ENCODE data around the gene NPHP4. TPM values are rescaled to one million over a fixed set of nuclear protein-coding genes. Genes with fewer than 3 reads are reported as not detected.

The NPHP4 gene
- total RNA-seq, 1 experiment from 2014 or later = 20.0 TPM

DNA sequence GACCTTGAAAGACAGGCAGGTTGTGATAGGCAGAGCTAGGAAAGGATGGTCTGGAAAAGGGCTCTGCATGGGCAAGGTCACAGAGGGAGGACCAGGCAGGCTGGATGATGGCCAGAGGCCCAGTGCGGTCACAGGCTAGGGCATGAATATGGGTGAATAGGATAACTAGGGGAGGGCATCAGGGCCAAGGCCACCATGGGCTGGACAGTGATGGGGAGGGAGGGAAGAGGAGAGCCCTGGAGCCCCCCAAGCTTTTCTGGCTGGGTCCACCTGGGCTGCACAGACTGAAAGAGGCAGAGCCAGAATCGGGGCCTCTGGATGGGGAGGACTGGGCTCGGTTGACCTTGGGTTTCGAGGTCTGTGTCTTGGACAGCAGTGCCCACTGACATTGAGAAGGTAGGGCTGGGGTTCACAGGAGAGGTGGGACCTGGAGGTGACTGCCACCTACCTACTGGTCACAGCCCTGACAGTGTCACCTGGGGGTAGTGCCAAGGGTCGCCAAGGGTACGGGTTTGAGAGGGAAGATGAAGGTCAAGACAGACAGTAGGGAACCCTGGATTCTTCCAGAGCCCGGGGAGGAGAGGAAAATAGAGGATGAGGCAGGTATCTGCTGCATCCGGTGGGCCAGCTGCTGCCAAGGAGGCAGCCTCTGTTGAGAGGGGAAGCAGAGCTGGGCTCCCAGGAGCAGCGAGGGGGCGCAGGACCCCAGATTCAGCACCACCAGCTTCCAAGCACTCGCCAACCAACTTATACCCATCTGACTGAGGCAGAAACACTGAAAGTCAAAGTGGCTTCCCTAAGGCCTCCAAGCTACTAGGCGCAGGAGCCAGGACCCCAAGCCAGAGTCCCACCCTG lies 6.1 kb upstream of the NPHP4 start:
- ChIA-PET RAD21 (ENCODE audit: low non-redundant PET in 1 of 2, low total read pairs in 2 of 2, uncharacterized antibody in 2 of 2, unreplicated experiment in 2 of 2) (no interaction called here), POLR2A (no interaction called here), CTCF (no interaction called here)
- intact Hi-C loops (cut with micrococcal nuclease) = no loop called here
- BruUV-seq (replicated peaks) = no TSS peak
- ATAC-seq (no peak), DNase-seq (ENCODE audit: low read depth, low spot score) (no peak)
- H3K27ac ChIP-seq (ENCODE audit: low read depth, low read length) = no peak overlapping the region
- TF ChIP-seq EZH2 (IDR thresholded peaks at IDR 0.05) (no peak), EZH2phosphoT487 (IDR thresholded peaks at IDR 0.05; ENCODE audit: borderline replicate concordance) (no peak), FOSL1 (IDR thresholded peaks at IDR 0.05; ENCODE audit: low read depth) (no peak), ZNF274 (IDR thresholded peaks at IDR 0.05; ENCODE audit: low read depth, low read length) (no peak), RAD21 (IDR thresholded peaks at IDR 0.05; ENCODE audit: low read depth) (no peak), ELF1 (IDR thresholded peaks at IDR 0.05; ENCODE audit: borderline replicate concordance, low read depth) (no peak), CBX3 (IDR thresholded peaks at IDR 0.05; ENCODE audit: low read depth) (no peak), ZFX (IDR thresholded peaks at IDR 0.05) (no peak), ZBTB33 (IDR thresholded peaks at IDR 0.05; ENCODE audit: extremely low read depth, insufficient replicate concordance, low read length) (no peak), TCF7L2 (IDR thresholded peaks at IDR 0.05; ENCODE audit: borderline replicate concordance, extremely low read depth, insufficient read depth, insufficient read length) (no peak), MAX (IDR thresholded peaks at IDR 0.05) (no peak), CEBPB (IDR thresholded peaks at IDR 0.05; ENCODE audit: low read depth) (no peak), SRF (IDR thresholded peaks at IDR 0.05; ENCODE audit: low read depth) (no peak), JUND (IDR thresholded peaks at IDR 0.05) (no peak), YY1 (IDR thresholded peaks at IDR 0.05; ENCODE audit: extremely low read depth, insufficient replicate concordance, low read depth, low read length) (no peak), EGR1 (IDR thresholded peaks at IDR 0.05; ENCODE audit: low read depth) (no peak)
- TF ChIP-seq, protein P1, sequence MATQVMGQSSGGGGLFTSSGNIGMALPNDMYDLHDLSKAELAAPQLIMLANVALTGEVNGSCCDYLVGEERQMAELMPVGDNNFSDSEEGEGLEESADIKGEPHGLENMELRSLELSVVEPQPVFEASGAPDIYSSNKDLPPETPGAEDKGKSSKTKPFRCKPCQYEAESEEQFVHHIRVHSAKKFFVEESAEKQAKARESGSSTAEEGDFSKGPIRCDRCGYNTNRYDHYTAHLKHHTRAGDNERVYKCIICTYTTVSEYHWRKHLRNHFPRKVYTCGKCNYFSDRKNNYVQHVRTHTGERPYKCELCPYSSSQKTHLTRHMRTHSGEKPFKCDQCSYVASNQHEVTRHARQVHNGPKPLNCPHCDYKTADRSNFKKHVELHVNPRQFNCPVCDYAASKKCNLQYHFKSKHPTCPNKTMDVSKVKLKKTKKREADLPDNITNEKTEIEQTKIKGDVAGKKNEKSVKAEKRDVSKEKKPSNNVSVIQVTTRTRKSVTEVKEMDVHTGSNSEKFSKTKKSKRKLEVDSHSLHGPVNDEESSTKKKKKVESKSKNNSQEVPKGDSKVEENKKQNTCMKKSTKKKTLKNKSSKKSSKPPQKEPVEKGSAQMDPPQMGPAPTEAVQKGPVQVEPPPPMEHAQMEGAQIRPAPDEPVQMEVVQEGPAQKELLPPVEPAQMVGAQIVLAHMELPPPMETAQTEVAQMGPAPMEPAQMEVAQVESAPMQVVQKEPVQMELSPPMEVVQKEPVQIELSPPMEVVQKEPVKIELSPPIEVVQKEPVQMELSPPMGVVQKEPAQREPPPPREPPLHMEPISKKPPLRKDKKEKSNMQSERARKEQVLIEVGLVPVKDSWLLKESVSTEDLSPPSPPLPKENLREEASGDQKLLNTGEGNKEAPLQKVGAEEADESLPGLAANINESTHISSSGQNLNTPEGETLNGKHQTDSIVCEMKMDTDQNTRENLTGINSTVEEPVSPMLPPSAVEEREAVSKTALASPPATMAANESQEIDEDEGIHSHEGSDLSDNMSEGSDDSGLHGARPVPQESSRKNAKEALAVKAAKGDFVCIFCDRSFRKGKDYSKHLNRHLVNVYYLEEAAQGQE (IDR thresholded peaks at IDR 0.05; ENCODE audit: low read depth) = no peak
- TF ChIP-seq, protein P2, sequence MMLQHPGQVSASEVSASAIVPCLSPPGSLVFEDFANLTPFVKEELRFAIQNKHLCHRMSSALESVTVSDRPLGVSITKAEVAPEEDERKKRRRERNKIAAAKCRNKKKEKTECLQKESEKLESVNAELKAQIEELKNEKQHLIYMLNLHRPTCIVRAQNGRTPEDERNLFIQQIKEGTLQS (IDR thresholded peaks at IDR 0.05) = no peak
- TF ChIP-seq, protein P3, sequence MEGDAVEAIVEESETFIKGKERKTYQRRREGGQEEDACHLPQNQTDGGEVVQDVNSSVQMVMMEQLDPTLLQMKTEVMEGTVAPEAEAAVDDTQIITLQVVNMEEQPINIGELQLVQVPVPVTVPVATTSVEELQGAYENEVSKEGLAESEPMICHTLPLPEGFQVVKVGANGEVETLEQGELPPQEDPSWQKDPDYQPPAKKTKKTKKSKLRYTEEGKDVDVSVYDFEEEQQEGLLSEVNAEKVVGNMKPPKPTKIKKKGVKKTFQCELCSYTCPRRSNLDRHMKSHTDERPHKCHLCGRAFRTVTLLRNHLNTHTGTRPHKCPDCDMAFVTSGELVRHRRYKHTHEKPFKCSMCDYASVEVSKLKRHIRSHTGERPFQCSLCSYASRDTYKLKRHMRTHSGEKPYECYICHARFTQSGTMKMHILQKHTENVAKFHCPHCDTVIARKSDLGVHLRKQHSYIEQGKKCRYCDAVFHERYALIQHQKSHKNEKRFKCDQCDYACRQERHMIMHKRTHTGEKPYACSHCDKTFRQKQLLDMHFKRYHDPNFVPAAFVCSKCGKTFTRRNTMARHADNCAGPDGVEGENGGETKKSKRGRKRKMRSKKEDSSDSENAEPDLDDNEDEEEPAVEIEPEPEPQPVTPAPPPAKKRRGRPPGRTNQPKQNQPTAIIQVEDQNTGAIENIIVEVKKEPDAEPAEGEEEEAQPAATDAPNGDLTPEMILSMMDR (IDR thresholded peaks at IDR 0.05 in 2 of 3, conservative IDR thresholded peaks at IDR 0.05 in 1 of 3; ENCODE audit: borderline replicate concordance in 1 of 3, insufficient read depth in 1 of 3, low read depth in 2 of 3, low read length in 2 of 3) = no peak
- H3K4me1 ChIP-seq (ENCODE audit: control insufficient read depth in 1 of 2, insufficient read depth in 2 of 2, low read length in 2 of 2) = peaks cover 16 to 19% of the 10 kb centered on the region in 2 experiments
- no peak overlapping the region for H3K4me2 ChIP-seq (ENCODE audit: low read length)
- no peak overlapping the region for H3K4me3 ChIP-seq (replicated peaks in 1 of 2; ENCODE audit: low read depth in 1 of 2, low read length in 2 of 2)
- H3K9ac ChIP-seq (ENCODE audit: low read length) = no peak overlapping the region
- H3K27me3 ChIP-seq (ENCODE audit: insufficient read depth, low read length) = no peaks in the 10 kb centered on the region
- H3K36me3 ChIP-seq (ENCODE audit: control insufficient read depth in 1 of 2, insufficient read depth in 2 of 2, low read length in 2 of 2) = no peaks in the 10 kb centered on the region
- no peaks in the 10 kb centered on the region for H3K9me3 ChIP-seq (ENCODE audit: control insufficient read depth in 1 of 2, insufficient read depth in 1 of 2, low read depth in 1 of 2, low read length in 2 of 2)
- no peaks in the 10 kb centered on the region for H4K20me1 ChIP-seq (ENCODE audit: insufficient read depth)
- H3K9me2 ChIP-seq (ENCODE audit: insufficient read depth) = no peaks in the 10 kb centered on the region
- H2AFZ ChIP-seq (ENCODE audit: low read depth, low read length, poor library complexity, severe bottlenecking) = no peak overlapping the region
- H3K79me2 ChIP-seq (ENCODE audit: insufficient read depth, low read length) = no peaks in the 10 kb centered on the region
